Keratinocyte (primary cell): Measurements from ENCODE around the gene PLA2R1.

Experiments used
- EZH2 ChIP-seq: IDR thresholded peaks from one replicate; pipeline ENCODE4 v1.6.1; 2012; ENCODE audit warnings: inconsistent platforms, mild to moderate bottlenecking, low read length, moderate library complexity
- TF ChIP-seq, protein P1 (sequence below), 3 experiments: IDR thresholded peaks in 1 of 3; conservative IDR thresholded peaks in 1 of 3; optimal IDR thresholded peaks in 1 of 3; 2 replicates in 2 of 3; 3 replicates in 1 of 3; pipeline versions ENCODE3 to v1.5.1; 2011; ENCODE audit warnings: low read length in 3 of 3, mild to moderate bottlenecking in 3 of 3, moderate library complexity in 2 of 3, control low read depth in 1 of 3, inconsistent platforms in 1 of 3; ENCODE audit not compliant: insufficient read depth in 2 of 3; ENCODE audit errors: extremely low read depth in 1 of 3

GRCh38 chr2:159998243-159998642 is 64.2 kb downstream of the PLA2R1 start:
- no peak for TF ChIP-seq EZH2
- TF ChIP-seq, protein P1, sequence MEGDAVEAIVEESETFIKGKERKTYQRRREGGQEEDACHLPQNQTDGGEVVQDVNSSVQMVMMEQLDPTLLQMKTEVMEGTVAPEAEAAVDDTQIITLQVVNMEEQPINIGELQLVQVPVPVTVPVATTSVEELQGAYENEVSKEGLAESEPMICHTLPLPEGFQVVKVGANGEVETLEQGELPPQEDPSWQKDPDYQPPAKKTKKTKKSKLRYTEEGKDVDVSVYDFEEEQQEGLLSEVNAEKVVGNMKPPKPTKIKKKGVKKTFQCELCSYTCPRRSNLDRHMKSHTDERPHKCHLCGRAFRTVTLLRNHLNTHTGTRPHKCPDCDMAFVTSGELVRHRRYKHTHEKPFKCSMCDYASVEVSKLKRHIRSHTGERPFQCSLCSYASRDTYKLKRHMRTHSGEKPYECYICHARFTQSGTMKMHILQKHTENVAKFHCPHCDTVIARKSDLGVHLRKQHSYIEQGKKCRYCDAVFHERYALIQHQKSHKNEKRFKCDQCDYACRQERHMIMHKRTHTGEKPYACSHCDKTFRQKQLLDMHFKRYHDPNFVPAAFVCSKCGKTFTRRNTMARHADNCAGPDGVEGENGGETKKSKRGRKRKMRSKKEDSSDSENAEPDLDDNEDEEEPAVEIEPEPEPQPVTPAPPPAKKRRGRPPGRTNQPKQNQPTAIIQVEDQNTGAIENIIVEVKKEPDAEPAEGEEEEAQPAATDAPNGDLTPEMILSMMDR (optimal IDR thresholded peaks at IDR 0.05 in 1 of 3, IDR thresholded peaks at IDR 0.05 in 1 of 3, conservative IDR thresholded peaks at IDR 0.05 in 1 of 3; ENCODE audit: extremely low read depth in 1 of 3, insufficient read depth in 2 of 3, low read length in 3 of 3), result no peak
